ES-I3 (cell line): Measurements from ENCODE around the gene FOSL2.

Experiments used
- H3K36me3 ChIP-seq: 2 replicates; pipeline ENCODE4 v1.6.1; 2013; ENCODE audit warnings: mild to moderate bottlenecking, low read length, control low read depth, moderate library complexity; ENCODE audit not compliant: insufficient read depth
- H3K4me1 ChIP-seq: 2 replicates; pipeline ENCODE4 v1.6.1; 2013; ENCODE audit warnings: mild to moderate bottlenecking, control low read depth, low read length; ENCODE audit not compliant: insufficient read depth
- H3K9ac ChIP-seq: 2 replicates; pipeline ENCODE4 v1.6.1; 2013; ENCODE audit warnings: low read depth, mild to moderate bottlenecking, low read length, moderate library complexity
- H3K9me3 ChIP-seq: 2 replicates; pipeline ENCODE4 v1.6.1; 2013; ENCODE audit warnings: mild to moderate bottlenecking, low read length, moderate library complexity; ENCODE audit not compliant: control insufficient read depth, insufficient read depth

Gene FOSL2

GRCh38 chr2:28438532-28439063 is 45.9 kb downstream of the FOSL2 start:
- H3K36me3 ChIP-seq, result no peaks in the 10 kb centered on the region
- 0 out of 2 replicates have a peak, but pooled peaks cover 2% of the 10 kb centered on the region for H3K9me3 ChIP-seq
- H3K4me1 ChIP-seq, result no peaks in the 10 kb centered on the region
- H3K9ac ChIP-seq, result no peak overlapping the region

DNA sequence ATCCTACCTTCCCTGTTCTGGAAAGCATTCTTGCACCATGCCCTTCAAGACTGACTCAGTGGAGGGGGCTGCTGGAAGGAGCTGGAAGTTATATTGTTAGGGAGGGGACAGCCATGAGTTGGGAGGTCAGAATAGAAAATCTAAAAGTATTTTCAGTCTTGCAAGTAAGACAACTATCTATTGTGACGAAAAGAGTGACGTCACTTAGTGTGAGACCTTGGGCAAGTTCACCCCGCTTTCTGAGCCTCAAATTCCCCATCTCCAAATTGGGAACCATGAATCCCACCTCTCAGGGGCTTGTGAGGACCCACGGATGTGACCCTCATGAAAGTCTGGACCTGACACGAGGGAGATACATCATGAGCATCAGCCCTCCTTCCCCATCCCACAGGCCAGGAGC is 46.5 kb downstream of the FOSL2 start:
- Histone ChIP-seq H3K9ac (no peak overlapping the region), H3K36me3 (no peaks in the 10 kb centered on the region), H3K9me3 (0 out of 2 replicates have a peak, but pooled peaks cover 2% of the 10 kb centered on the region), H3K4me1 (no peaks in the 10 kb centered on the region)

- Histone ChIP-seq H3K9ac (no peak overlapping the region), H3K4me1 (no peaks in the 10 kb centered on the region), H3K36me3 (no peaks in the 10 kb centered on the region), H3K9me3 (0 out of 2 replicates have a peak, but pooled peaks cover 2% of the 10 kb centered on the region)
Measured at GRCh38 chr2:28439763-28440162, 47.1 kb downstream of the FOSL2 start.

DNA sequence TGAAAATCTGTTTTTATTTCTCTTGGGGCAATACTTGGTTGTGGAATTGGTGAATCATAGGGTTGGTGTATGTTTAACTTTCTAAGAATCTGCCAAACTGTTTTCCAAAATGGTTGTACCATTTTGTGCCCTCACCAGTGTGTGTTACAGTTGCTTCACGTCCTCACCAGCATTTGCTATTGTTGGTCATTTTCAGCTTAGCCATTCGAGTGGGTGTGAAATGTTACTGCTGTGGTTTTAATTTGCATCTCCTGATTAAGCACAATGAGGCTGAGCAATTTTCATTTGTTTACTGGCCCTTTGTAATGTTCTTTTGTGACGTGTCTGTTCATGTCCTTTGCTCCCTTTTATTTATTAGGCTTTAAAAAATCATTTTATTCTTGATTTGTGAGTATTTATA is 49.7 kb downstream of the FOSL2 start:
- H3K4me1 ChIP-seq, result no peaks in the 10 kb centered on the region; the same call in 1 of the 2 replicates
- H3K9ac ChIP-seq, result no peak overlapping the region
- H3K36me3 ChIP-seq, result no peaks in the 10 kb centered on the region
- H3K9me3 ChIP-seq, result 0 out of 2 replicates have a peak, but pooled peaks cover 2% of the 10 kb centered on the region

DNA sequence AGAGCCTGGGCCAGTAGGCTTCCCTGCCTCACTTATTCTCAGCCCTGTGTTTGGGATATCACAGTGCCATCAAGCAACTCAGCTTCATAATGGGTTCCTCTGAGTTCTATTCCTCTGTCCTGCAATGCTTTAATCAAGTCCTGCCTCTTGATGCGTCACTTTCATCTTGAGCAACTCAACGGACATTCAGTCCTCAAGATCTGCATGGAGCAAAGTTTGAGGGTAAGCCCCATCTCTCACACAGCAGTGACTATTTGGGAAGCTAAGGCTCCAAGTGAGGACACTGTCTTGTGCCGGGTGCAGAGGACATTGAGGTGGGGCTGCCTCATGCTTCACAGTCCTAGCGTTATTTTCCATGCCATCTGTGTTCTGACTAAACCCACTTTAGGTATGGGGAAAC is 52.3 kb downstream of the FOSL2 start:
- 0 out of 2 replicates have a peak, but pooled peaks cover 2% of the 10 kb centered on the region for H3K9me3 ChIP-seq
- H3K36me3 ChIP-seq, result no peaks in the 10 kb centered on the region
- no peak overlapping the region for H3K9ac ChIP-seq
- H3K4me1 ChIP-seq, result no peaks in the 10 kb centered on the region; the same call in 1 of the 2 replicates

- H3K36me3 ChIP-seq, result no peaks in the 10 kb centered on the region
- H3K9me3 ChIP-seq, result 0 out of 2 replicates have a peak, but pooled peaks cover 2% of the 10 kb centered on the region
- H3K4me1 ChIP-seq, result no peaks in the 10 kb centered on the region; the same call in 1 of the 2 replicates
- H3K9ac ChIP-seq, result no peak overlapping the region
Measured at GRCh38 chr2:28445448-28446258, 53.0 kb downstream of the FOSL2 start.

- Histone ChIP-seq H3K4me1 (no peaks in the 10 kb centered on the region; the same call in 1 of the 2 replicates), H3K9ac (no peak overlapping the region)
Measured at GRCh38 chr2:28446531-28446930, 53.9 kb downstream of the FOSL2 start.

DNA sequence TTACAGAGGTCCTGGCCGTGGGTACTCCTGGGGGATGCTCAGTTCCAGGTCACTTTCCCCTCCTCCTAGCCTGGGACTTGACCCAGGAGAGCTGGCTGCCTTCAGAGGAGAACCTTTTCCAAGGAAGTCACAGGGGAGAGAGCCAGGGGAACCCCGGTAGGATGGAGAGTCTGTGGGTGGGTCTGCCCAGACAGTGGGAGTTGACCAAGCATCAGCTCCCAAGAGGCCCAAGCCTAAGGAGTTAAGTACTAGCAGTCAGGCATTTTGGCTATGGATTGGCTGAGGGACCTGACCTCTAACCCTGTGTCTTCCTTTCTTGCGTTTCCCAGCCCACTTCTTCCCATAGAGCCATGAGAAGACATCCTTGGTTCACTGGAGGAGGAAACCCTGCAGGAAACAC is 54.4 kb downstream of the FOSL2 start:
- H3K9ac ChIP-seq, result no peak overlapping the region
- H3K9me3 ChIP-seq, result no peaks in the 10 kb centered on the region
- no peaks in the 10 kb centered on the region for H3K36me3 ChIP-seq
- H3K4me1 ChIP-seq, result no peaks in the 10 kb centered on the region; the same call in 1 of the 2 replicates

More at GRCh38 chr2:28446531-28446930, 53.9 kb downstream of the FOSL2 start:
- Histone ChIP-seq H3K36me3 (no peaks in the 10 kb centered on the region), H3K9me3 (0 out of 2 replicates have a peak, but pooled peaks cover 2% of the 10 kb centered on the region)

- H3K4me1 ChIP-seq, result no peaks in the 10 kb centered on the region; the same call in 1 of the 2 replicates
- H3K36me3 ChIP-seq, result no peaks in the 10 kb centered on the region
- H3K9me3 ChIP-seq, result no peaks in the 10 kb centered on the region
- H3K9ac ChIP-seq, result no peak overlapping the region
Measured at GRCh38 chr2:28447943-28448792, 55.5 kb downstream of the FOSL2 start.

- H3K9ac ChIP-seq, result no peak overlapping the region
- H3K4me1 ChIP-seq, result no peaks in the 10 kb centered on the region; the same call in 1 of the 2 replicates
- H3K36me3 ChIP-seq, result no peaks in the 10 kb centered on the region
- H3K9me3 ChIP-seq, result no peaks in the 10 kb centered on the region
Measured at GRCh38 chr2:28448793-28449100, 56.1 kb downstream of the FOSL2 start.

- no peaks in the 10 kb centered on the region; the same call in 1 of the 2 replicates for H3K4me1 ChIP-seq
- H3K36me3 ChIP-seq, result no peaks in the 10 kb centered on the region
- H3K9ac ChIP-seq, result no peak overlapping the region
- no peaks in the 10 kb centered on the region for H3K9me3 ChIP-seq
Measured at GRCh38 chr2:28449126-28449487, 56.4 kb downstream of the FOSL2 start.

- Histone ChIP-seq H3K9ac (no peak overlapping the region), H3K36me3 (no peaks in the 10 kb centered on the region), H3K9me3 (no peaks in the 10 kb centered on the region), H3K4me1 (no peaks in the 10 kb centered on the region; the same call in 1 of the 2 replicates)
Measured at GRCh38 chr2:28449488-28450395, 57.1 kb downstream of the FOSL2 start.

GRCh38 chr2:28450901-28451565 is 58.4 kb downstream of the FOSL2 start:
- Histone ChIP-seq H3K9ac (no peak overlapping the region), H3K4me1 (no peaks in the 10 kb centered on the region; the same call in 1 of the 2 replicates), H3K9me3 (no peaks in the 10 kb centered on the region), H3K36me3 (no peaks in the 10 kb centered on the region)
